Middle frontal gyrus (tissue), 1 donor: ENCODE data around the gene UBXN7.
"Not testable (repeated sequence)": the region's sequence is repeated elsewhere in the genome, so short reads cannot be mapped to it uniquely, and the experiment has no call there.

Source experiments
- DNase-seq: peaks from one replicate; pipeline ENCODE4 v3.0.0-alpha.2; 2015; ENCODE audit warnings: low spot score; ENCODE audit errors: extremely low spot score

UBXN7 gene

DNA sequence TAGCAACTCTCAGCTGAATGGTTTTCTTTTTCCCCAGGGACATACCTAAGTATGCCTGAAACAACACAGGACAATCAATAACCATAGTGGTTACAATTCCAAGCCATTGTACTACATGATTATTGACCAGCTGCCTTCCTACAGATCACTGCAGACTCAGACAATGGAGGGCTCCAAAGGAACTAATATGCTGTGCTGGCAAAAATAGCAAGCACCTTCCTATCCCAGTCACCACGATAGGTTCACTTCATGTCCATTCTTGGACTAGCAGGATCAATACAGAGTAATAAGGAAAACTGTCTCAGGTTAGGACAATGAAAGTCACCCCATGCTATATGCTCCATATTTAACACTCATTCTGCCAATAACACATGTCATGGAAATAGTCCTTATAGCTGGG, 76.6 kb downstream of the UBXN7 start:
- no peak for DNase-seq

DNA sequence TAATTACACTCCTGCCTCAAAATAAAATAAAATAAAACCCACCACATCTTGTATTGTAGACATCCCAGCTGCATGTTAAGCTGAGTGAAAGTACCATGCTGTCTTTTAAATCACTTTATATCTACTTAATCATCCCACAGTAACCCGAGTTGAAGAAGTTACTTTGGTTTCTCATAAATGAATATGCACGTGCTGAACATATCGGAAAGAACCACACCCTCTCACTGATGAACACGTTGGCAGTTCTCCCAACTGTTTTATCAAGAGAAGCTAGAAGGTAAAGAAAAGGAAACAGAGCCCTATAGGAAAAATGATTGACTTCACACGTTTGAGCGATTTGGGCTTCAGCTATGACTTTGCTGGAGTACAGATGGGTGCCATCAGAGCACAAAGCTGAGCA, 78.1 kb downstream of the UBXN7 start:
- no peak for DNase-seq

- DNase-seq: no peak
Observed at GRCh38 chr3:196351541-196351940, 80.7 kb downstream of the UBXN7 start.

- DNase-seq: no peak
Observed at GRCh38 chr3:196350067-196350466, 82.2 kb downstream of the UBXN7 start.

- DNase-seq: no peak
Observed at GRCh38 chr3:196348698-196349097, 83.5 kb downstream of the UBXN7 start.

DNA sequence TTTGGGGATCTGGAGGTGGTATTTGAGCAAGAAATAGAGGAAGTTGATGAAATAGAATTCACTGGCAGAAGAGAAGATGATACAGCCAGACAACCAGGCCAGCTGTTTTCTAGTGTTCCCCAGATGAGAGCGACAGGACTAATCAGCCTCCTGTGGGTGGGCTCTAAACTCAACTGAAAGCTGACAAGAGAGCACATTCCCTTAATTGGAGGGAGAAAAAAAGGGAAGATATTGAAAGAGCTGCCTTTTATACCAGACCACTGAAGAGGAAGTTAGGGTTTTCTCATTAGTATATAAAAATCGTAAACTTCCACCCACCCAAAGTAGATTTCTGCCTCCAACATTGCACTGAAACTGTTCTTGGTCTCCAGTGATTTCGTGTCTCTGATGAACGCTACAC, 87.6 kb downstream of the UBXN7 start:
- no peak for DNase-seq

DNA sequence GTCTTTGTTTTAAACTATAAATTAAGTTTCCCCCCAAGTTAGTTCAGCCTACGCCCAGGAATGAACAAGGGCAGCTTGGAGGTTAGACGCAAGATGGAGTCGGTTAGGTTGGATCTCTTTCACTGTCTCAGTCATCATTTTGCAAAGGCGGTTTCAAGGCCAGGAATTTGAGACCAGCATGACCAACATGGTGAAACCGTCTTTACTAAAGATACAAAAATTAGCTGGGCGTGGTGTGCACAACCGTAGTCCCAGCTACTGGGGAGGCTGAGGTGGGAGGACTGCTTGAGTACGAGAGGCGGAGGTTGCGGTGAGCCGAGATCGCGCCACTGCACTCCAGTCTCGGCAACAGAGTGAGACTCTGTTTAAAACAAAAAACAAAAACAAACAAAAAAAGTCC, 88.3 kb downstream of the UBXN7 start:
- DNase-seq: not testable (repeated sequence)

DNA sequence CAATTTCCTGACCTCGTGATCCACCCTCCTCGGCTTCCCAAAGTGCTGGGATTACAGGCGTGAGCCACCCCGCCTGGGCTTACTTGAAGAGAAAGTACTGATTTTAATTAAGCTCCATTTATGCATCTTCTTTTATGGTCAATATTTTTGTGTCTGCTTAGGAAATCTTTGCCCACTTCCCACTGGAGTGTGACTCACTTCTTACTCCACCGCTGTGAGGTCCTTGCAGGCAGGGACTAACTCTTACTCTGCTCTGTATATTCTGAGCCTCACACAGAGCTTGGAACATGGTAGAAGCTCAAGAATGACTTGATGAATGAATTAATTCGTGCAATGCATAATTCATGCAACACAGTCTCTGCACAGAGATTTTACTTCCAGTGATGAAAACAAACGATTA, 91.1 kb downstream of the UBXN7 start:
- DNase-seq: no peak

- DNase-seq: no peak
Observed at GRCh38 chr3:196340466-196340865, 91.8 kb downstream of the UBXN7 start.

DNA sequence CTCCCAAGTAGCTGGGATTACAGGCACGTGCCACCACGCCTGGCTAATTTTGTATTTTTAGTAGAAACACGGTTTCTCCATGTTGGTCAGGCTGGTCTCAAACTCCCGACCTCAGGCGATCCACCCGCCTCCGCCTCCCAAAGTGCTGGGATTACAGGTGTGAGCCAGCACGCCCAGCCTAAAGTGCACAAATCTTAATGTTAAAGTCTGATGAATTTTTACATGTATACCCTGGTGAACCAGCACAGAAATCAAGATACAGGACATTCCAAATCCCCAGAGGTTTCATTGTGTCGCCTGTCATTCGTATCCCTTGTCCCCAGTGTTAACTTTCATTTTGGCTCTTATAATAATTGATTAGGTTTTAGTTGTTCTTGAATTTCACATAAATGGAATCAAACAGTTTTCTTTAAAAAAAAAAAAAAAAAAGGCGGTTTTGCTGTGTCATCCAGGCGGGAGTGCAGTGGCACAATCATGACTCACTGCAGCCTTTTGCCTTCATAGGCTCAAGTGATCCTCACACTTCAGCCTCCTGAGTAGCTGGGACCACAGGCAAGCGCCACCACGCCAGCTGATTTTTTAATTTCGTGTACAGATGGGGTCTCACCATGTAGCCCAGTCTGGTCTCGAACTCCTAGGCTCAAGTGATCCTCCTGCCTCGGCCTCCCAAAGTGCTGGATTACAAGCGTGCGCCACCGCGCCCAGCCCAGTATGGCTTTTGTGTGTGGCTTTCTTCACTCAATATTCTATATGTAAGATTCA, 92.6 kb downstream of the UBXN7 start:
- DNase-seq: no peak

- no peak for DNase-seq
Observed at GRCh38 chr3:196339044-196339443, 93.2 kb downstream of the UBXN7 start.

DNA sequence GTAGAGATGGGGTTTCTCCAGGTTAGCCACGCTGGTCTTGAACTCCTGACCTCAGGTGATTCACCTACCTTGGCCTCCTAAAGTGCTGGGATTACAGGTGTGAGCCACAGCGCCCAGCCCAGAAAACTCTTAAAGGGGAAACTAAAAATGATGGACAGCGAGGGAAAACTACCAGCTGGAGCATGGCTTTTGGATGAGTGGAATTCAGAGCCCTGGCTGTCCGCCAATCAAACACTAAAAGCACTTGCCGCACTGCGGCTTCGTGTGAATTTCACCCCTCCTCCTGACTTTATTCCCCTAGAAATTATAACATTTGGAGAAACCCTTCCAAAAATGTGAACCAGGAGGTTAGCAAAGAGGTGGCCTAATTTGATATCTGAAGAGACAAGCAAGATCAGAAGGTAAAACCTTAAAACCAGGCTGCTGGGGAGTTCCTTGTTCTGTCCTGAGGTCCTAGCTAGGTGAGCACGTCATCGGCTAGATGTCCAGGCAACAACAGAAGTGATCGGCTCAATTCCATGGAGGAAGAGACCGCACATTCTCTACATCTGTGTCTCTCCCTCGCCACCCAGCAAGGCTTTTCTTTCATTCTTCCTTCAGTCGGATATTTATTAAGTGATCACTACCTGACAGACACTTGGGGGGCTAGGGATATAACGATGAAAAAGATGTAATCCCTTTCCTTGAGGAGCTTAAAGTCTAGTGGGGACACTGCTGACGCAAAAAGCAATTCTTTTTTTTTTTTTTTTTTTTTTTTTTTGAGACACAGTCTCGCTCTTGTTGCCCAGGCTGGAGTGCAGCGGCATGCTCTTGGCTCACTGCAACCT, 95.7 kb downstream of the UBXN7 start:
- DNase-seq: no peak

GRCh38 chr3:196335503-196335948, 96.7 kb downstream of the UBXN7 start:
- no peak for DNase-seq

DNA sequence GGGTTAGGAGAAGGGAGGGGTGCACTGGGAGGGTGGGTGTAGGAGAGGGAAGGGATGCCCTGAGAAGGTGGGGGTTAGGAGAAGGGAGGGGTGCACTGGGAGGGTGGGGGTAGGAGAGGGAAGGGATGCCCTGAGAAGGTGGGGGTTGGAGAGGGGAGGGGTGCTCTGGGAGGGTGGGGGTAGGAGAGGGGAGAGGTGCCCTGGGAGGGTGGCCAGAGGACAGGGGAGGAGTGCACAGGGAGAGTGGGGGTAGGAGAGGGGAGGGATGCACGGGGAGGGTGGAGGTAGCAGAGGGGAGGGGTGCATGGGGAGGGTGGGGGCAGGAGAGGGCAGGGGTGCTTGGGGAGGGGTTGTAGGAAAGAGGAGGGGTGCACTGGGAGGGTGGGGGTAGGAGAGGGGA, 97.2 kb downstream of the UBXN7 start:
- DNase-seq: no peak

DNA sequence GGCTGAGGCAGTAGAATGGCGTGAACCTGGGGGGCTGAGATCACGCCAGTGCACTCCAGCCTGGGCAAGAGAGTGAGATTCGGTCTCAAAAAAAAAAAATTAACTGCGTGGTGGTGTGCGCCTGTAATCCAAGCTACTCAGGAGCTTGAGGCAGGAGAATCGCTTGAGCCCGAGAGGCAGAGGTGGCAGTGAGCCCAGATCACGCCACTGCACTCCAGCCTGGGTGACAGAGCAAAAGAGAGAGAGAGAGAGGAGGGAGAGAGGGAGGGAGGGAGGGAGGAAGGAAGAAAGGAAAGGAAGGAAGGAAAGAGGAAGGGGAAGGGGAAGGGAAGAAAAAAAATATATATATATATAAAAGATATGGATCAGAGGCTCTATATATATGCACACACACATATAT, 100.1 kb downstream of the UBXN7 start:
- no peak for DNase-seq

- no peak for DNase-seq
Observed at GRCh38 chr3:196327405-196327804, 104.8 kb downstream of the UBXN7 start.

- DNase-seq: no peak
Observed at GRCh38 chr3:196326936-196327335, 105.3 kb downstream of the UBXN7 start.

DNA sequence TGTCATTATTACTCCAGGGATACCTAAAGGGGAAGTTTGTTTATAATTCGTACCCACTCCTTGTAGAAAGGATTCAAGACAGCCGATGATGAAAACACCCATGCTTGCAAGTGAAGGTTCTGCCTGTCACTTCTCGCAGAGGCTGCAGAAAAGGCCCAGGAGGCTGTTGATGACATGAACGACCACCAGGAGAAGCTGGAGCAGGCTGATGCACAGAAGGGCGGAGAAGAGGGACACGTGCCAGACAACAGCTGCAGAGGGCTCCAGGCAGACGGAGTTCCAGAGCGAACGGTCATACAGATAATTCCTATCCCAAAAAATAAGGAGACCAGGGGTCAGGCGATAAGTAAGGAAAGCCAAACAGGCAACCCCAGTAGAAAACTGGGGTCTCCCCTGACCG, 108.5 kb downstream of the UBXN7 start:
- no peak for DNase-seq

DNA sequence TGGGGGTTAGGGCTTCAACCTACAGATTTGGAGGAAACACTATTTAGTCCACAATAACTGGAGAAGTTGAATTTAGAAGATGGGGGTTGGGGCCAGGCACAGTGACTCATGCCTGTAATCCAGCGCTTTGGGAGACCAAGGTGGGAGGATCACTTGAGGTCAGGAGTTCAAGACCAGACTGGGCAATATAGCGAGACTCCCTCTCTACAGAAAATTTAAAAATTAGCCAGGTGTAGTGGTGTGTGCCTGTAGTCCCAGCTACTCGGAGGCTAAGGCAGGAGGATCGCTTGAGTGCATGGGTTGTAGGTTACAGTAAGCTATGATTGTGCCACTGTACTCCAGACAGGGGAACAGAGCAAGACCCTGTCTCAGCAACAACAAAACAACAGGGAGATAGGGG, 109.2 kb downstream of the UBXN7 start:
- DNase-seq: no peak

GRCh38 chr3:196321162-196321561, 111.1 kb downstream of the UBXN7 start:
- no peak for DNase-seq

DNA sequence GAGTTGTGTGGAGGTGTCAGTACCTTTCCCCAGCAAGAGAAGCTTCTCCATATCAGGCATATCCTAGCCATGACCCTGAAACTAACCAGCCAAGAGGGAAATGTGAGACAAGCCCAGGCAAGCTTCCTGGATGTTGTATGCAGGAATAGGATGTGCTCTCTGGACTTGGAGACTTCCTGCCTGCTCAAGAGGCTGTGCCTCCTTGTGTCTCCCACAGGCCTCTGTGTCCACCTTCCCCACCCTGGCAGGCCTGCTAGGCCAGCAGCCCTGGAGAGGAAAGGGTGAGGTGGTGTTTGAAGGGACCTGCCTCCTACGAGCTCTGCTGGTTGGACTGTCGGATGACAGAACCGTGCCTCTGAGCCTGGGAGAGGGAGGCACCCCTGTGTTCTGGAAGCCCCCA, 112.1 kb downstream of the UBXN7 start:
- no peak for DNase-seq

DNA sequence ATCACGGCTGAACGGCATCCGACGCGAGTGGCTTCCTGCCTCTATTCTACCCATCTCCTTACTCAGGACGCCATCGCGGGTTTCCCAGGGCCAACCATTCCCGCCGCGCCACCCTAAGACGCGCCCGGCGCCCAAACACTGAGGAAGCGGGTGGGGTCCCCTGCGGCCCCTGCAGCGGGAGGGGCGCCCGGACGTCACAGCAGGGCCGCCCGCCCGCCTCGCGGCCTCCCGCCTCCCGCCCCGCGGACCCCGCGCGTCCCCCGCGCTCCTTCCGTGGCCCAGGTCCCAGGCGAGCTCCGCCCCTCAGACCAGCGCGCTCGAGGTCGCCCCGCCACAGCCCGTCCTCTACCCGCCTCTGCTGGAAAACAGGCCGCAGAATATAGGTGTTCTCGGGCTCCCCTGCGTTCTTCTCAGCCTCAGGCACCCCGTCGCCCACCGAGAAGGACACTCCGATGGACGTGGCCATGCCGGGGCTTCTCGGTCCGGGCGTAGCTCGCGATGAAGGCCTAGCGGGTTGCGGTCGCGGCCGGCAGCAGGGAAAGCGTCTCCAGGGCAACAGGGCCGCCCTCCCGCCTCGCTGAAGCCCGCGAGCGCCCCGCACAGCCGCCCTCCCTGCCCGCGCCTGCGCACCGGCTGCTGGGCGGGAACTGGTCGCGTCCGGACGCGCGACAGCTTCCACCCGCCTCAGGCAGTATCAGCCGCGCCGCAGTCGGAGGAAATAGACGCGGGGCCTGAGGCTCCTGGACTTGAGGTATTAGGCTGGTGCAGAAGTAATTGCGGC, 114.3 kb downstream of the UBXN7 start, which contains the start of gene DYNLT2B:
Gene DYNLT2B (minus strand): TSS at position 554 of the 781 bp plus-strand sequence. CDS start 88 bp downstream, at position 466.
- peak; percentile 82 for DNase-seq
